HUES48 (cell line): Measurements from ENCODE around the gene PC.

Experiments used
- H3K27ac ChIP-seq: one replicate; pipeline ENCODE4 v1.7.0; 2013; ENCODE audit warnings: low read depth, low read length, inconsistent platforms
- H3K27me3 ChIP-seq: 2 replicates; pipeline ENCODE4 v1.6.1; 2013; ENCODE audit warnings: mild to moderate bottlenecking, low read length; ENCODE audit not compliant: control insufficient read depth, insufficient read depth
- H3K36me3 ChIP-seq: 2 replicates; pipeline ENCODE4 v1.6.1; 2013; ENCODE audit warnings: low read length; ENCODE audit not compliant: control insufficient read depth, insufficient read depth
- H3K4me1 ChIP-seq: 2 replicates; pipeline ENCODE4 v1.6.1; 2013; ENCODE audit warnings: mild to moderate bottlenecking, low read length; ENCODE audit not compliant: control insufficient read depth, insufficient read depth
- H3K4me3 ChIP-seq: 2 replicates; pipeline ENCODE4 v1.5.1; 2013; ENCODE audit warnings: mild to moderate bottlenecking, low read depth, low read length
- H3K9ac ChIP-seq: 2 replicates; pipeline ENCODE4 v1.6.1; 2013; ENCODE audit warnings: mild to moderate bottlenecking, low read depth, low read length, moderate library complexity
- H3K9me3 ChIP-seq: 2 replicates; pipeline ENCODE4 v1.6.1; 2013; ENCODE audit warnings: low read length; ENCODE audit not compliant: control insufficient read depth, insufficient read depth

PC gene

GRCh38 chr11:66951135-66951534 is 7.0 kb downstream of the PC start:
- H3K9ac ChIP-seq = no peak overlapping the region
- H3K27me3 ChIP-seq = no peaks in the 10 kb centered on the region
- H3K27ac ChIP-seq = no peak overlapping the region
- H3K36me3 ChIP-seq = peaks cover 15% of the 10 kb centered on the region; the same call in 1 of the 2 replicates
- no peaks in the 10 kb centered on the region for H3K9me3 ChIP-seq
- peaks cover 3% of the 10 kb centered on the region; the same call in 1 of the 2 replicates for H3K4me1 ChIP-seq
- H3K4me3 ChIP-seq = no peak overlapping the region

GRCh38 chr11:66950112-66950535 is 8.1 kb downstream of the PC start:
- Histone ChIP-seq H3K9ac (no peak overlapping the region), H3K27ac (no peak overlapping the region), H3K4me1 (peaks cover 3% of the 10 kb centered on the region; the same call in 1 of the 2 replicates), H3K4me3 (no peak overlapping the region), H3K36me3 (peaks cover 15% of the 10 kb centered on the region; the same call in 1 of the 2 replicates), H3K27me3 (no peaks in the 10 kb centered on the region), H3K9me3 (no peaks in the 10 kb centered on the region)

- Histone ChIP-seq H3K4me3 (no peak overlapping the region), H3K4me1 (no peaks in the 10 kb centered on the region), H3K9ac (no peak overlapping the region), H3K27ac (no peak overlapping the region), H3K9me3 (no peaks in the 10 kb centered on the region), H3K27me3 (no peaks in the 10 kb centered on the region), H3K36me3 (0 out of 2 replicates have a peak, but pooled peaks cover 3% of the 10 kb centered on the region)
These were observed 19.5 kb downstream of the PC start for GRCh38 chr11:66938582-66939135.

- Histone ChIP-seq H3K4me1 (0 out of 2 replicates have a peak, but pooled peaks cover 3% of the 10 kb centered on the region), H3K27me3 (no peaks in the 10 kb centered on the region), H3K36me3 (no peaks in the 10 kb centered on the region), H3K27ac (no peak overlapping the region), H3K4me3 (no peak overlapping the region), H3K9ac (no peak overlapping the region), H3K9me3 (no peaks in the 10 kb centered on the region)
These were observed 20.9 kb downstream of the PC start for GRCh38 chr11:66937193-66937733.

GRCh38 chr11:66936311-66936711 is 21.9 kb downstream of the PC start:
- Histone ChIP-seq H3K36me3 (no peaks in the 10 kb centered on the region), H3K4me3 (no peak overlapping the region), H3K9me3 (no peaks in the 10 kb centered on the region), H3K27me3 (no peaks in the 10 kb centered on the region), H3K4me1 (0 out of 2 replicates have a peak, but pooled peaks cover 3% of the 10 kb centered on the region), H3K27ac (no peak overlapping the region), H3K9ac (no peak overlapping the region)

- Histone ChIP-seq H3K9me3 (no peaks in the 10 kb centered on the region), H3K4me3 (no peak overlapping the region), H3K9ac (no peak overlapping the region), H3K27ac (no peak overlapping the region), H3K27me3 (no peaks in the 10 kb centered on the region), H3K36me3 (no peaks in the 10 kb centered on the region), H3K4me1 (0 out of 2 replicates have a peak, but pooled peaks cover 3% of the 10 kb centered on the region)
These were observed 23.0 kb downstream of the PC start for GRCh38 chr11:66934950-66935779.

GRCh38 chr11:66933531-66933930 is 24.7 kb downstream of the PC start:
- H3K4me1 ChIP-seq = 0 out of 2 replicates have a peak, but pooled peaks cover 3% of the 10 kb centered on the region
- no peaks in the 10 kb centered on the region for H3K36me3 ChIP-seq
- H3K27me3 ChIP-seq = no peaks in the 10 kb centered on the region
- no peak overlapping the region for H3K9ac ChIP-seq
- no peak overlapping the region for H3K4me3 ChIP-seq
- no peak overlapping the region for H3K27ac ChIP-seq
- H3K9me3 ChIP-seq = no peaks in the 10 kb centered on the region

GRCh38 chr11:66932543-66932942 is 25.6 kb downstream of the PC start:
- H3K36me3 ChIP-seq = no peaks in the 10 kb centered on the region
- no peaks in the 10 kb centered on the region for H3K27me3 ChIP-seq
- H3K4me1 ChIP-seq = 0 out of 2 replicates have a peak, but pooled peaks cover 3% of the 10 kb centered on the region
- H3K9ac ChIP-seq = no peak overlapping the region
- no peak overlapping the region for H3K27ac ChIP-seq
- H3K9me3 ChIP-seq = no peaks in the 10 kb centered on the region
- H3K4me3 ChIP-seq = no peak overlapping the region

- no peak overlapping the region for H3K27ac ChIP-seq
- H3K4me3 ChIP-seq = no peak overlapping the region
- H3K9me3 ChIP-seq = no peaks in the 10 kb centered on the region
- no peaks in the 10 kb centered on the region for H3K36me3 ChIP-seq
- H3K27me3 ChIP-seq = no peaks in the 10 kb centered on the region
- H3K4me1 ChIP-seq = 0 out of 2 replicates have a peak, but pooled peaks cover 3% of the 10 kb centered on the region
- no peak overlapping the region for H3K9ac ChIP-seq
These were observed 28.4 kb downstream of the PC start for GRCh38 chr11:66929753-66930152.

GRCh38 chr11:66924272-66924671 is 33.9 kb downstream of the PC start:
- H3K4me1 ChIP-seq = no peaks in the 10 kb centered on the region
- H3K4me3 ChIP-seq = no peak overlapping the region
- no peaks in the 10 kb centered on the region for H3K9me3 ChIP-seq
- H3K9ac ChIP-seq = no peak overlapping the region
- H3K27ac ChIP-seq = peak overlapping the region; percentile 68
- no peaks in the 10 kb centered on the region for H3K27me3 ChIP-seq
- no peaks in the 10 kb centered on the region for H3K36me3 ChIP-seq

- H3K9me3 ChIP-seq = no peaks in the 10 kb centered on the region
- H3K27me3 ChIP-seq = no peaks in the 10 kb centered on the region
- no peak overlapping the region for H3K9ac ChIP-seq
- no peak overlapping the region for H3K27ac ChIP-seq
- H3K4me1 ChIP-seq = no peaks in the 10 kb centered on the region
- H3K36me3 ChIP-seq = no peaks in the 10 kb centered on the region
- H3K4me3 ChIP-seq = no peak overlapping the region
These were observed 35.6 kb downstream of the PC start for GRCh38 chr11:66922551-66922950.
